GM21526 (cell line): Measurements from ENCODE around the gene EHHADH.

ENCODE experiments used
- ATAC-seq: cut with Tn5 transposase; IDR thresholded peaks from one replicate; pipeline ENCODE4 v1.9.1; 2021; ENCODE audit warnings: moderate library complexity; ENCODE audit not compliant: unreplicated experiment, low FRiP score

Gene EHHADH

DNA sequence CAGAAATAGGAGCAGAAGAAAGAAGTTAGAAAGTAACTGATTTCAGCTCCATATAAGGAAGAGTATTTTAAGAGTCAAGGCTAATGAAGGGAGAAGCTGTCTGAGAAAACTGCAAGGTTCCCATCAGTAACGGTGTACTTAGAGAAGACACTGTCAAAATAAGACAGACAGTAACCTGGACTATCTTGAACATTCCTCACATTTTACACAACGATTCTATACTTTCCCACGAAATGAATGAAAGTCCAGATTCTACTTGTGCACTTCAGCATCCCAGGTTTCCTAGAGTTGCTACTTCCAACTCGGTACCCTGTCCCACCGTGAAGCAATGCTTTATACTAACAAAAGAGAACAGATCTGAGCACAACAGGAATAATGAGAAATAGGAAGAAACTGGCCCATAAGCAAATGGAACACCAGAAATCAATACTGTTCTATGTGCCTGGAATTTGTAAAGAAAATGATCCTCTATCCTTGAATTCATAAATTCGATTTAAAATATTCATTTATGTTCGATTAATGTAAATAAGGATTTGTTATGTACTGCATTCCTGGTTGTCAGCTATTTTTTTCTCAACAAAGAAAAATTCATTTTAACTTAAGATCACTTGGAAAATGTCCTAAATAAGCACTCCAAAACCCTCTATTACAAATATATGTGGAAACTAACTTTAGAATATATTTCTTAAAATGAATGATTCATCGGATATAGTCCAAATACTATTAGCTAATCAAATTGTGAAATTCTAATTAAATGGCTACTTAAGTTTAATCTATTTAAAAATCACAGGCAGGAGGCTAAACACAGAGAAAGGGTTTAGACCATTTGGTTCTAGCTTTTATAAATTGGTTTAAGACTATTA is 102.5 kb downstream of the EHHADH start:
- no peak for ATAC-seq

DNA sequence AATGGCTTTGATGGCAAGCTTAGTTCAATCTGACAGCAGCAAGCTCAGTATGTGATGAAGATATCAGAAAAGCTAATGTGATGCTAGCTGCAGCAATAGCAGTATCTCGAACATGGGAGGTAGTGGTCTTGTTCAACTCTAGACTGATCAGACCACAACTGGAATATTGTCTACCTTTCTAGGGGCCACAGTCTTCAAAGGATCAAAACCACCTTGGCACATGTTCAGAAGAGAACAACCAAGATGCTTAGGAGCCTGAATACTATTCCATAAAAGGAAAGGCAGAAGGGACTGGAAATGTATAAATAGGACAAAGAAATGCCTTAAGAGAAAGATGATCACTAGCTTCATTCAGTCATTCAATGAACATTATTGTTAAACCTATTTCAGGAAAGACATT is 103.3 kb downstream of the EHHADH start:
- no peak for ATAC-seq

DNA sequence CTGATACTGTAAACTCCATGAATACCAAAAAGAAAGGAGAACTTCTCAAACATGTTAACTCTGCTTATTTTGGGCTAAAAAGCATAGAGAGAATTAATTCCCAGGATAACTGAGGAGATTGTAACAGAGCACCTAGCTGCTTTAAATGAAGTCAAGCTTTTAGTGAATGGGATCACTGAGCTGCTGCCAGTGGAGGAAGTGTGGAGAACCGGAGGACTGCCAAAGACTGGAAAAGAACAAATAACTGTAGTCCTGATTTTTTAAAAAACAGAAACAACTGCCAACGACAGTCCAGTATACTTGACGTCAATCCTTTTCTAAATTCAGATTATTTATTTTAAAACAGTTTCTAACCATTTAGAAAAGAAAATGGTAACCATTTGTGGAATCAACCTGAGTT is 104.3 kb downstream of the EHHADH start:
- no peak for ATAC-seq

DNA sequence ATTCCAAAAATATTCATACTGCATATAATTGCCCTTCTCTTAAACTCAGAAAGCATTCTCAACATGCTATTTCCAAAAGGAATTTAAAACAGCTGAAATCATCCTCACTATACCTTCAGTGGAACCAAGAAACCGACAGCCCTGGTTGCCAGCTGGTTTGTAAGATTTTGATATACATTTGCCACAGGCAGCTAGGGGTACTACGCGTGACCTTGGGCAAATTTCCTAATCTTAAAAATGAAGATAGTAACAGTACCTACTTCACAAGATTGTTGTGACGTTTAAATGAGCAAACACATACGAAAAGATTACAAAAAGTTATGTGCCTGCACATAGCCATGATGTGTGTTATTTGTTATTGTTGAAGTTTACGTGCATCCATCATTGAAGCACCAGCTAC is 108.3 kb downstream of the EHHADH start:
- no peak for ATAC-seq

DNA sequence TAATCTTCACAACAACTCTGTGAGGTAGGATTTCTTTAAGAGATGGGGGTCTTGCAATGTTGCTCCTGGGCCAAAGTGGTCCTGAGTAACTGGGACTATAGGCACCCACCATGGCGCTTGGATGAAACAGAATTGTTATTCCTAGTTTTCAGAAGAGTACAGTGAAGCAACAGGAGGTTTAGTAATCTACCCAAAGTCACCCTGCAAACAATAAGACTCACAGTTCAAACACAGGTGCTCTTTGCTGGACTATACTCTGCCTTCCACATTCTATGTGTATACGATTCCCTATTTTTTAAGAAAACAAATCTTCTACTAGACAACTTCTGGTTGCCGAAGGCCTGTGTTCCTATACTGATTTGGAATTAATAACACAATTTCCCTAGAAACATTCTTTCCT is 109.1 kb downstream of the EHHADH start:
- ATAC-seq = no peak
